GM10266 (cell line): Measurements from ENCODE around the gene PHKG2.

ENCODE experiments used
- DNase-seq: peaks from one replicate; pipeline ENCODE4 v3.0.0; 2012; ENCODE audit errors: extremely low spot score
- CTCF ChIP-seq: IDR thresholded peaks from 2 replicates; pipeline ENCODE4 v1.5.1; 2012; ENCODE audit warnings: mild to moderate bottlenecking, low read depth; ENCODE audit not compliant: control insufficient read depth, insufficient read depth; ENCODE audit errors: missing control alignments

Gene PHKG2

GRCh38 chr16:30721606-30722005 lies 26.6 kb upstream of the PHKG2 start:
- no peak for TF ChIP-seq CTCF
- no peak for DNase-seq

GRCh38 chr16:30722443-30722842 lies 25.8 kb upstream of the PHKG2 start:
- DNase-seq: no peak
- peak; percentile 21 for TF ChIP-seq CTCF

GRCh38 chr16:30722916-30723315 lies 25.3 kb upstream of the PHKG2 start:
- DNase-seq: no peak
- TF ChIP-seq CTCF: no peak

- no peak for TF ChIP-seq CTCF
- DNase-seq: no peak
Measured at GRCh38 chr16:30723725-30724355, 24.4 kb upstream of the PHKG2 start.

- no peak for TF ChIP-seq CTCF
Measured at GRCh38 chr16:30724641-30725417, 23.4 kb upstream of the PHKG2 start.

GRCh38 chr16:30725418-30725792 lies 22.8 kb upstream of the PHKG2 start:
- no peak for TF ChIP-seq CTCF
- no peak for DNase-seq

More at GRCh38 chr16:30724641-30725417, 23.4 kb upstream of the PHKG2 start:
- DNase-seq: no peak

GRCh38 chr16:30728321-30728720 lies 19.9 kb upstream of the PHKG2 start:
- DNase-seq: no peak

More at GRCh38 chr16:30728321-30728720, 19.9 kb upstream of the PHKG2 start:
- TF ChIP-seq CTCF: no peak
